Peyer's patch (tissue), 4 donors: ENCODE measurements around the gene IGFLR1.

Experiments
- POLR2A ChIP-seq, 2 donors: fragments of 450-650 bp; IDR thresholded peaks; one replicate each; pipeline ENCODE4 v1.5.1; 2017; ENCODE audit warnings: antibody characterized with exemption in 2 of 2, mild to moderate bottlenecking in 2 of 2, moderate library complexity in 2 of 2
- TF ChIP-seq, protein P1 (sequence below), 6 experiments: fragments of 450-650 bp in 4 of 6; fragments of 200-600 bp in 2 of 6; sonication (generic) in 1 of 6; IDR thresholded peaks; one replicate each; pipeline ENCODE4 v1.5.1; 2017 to 2019; ENCODE audit warnings: antibody characterized with exemption in 6 of 6, mild to moderate bottlenecking in 3 of 6, moderate library complexity in 1 of 6

GRCh38 chr19:35790981-35791813 lies 48.9 kb upstream of the IGFLR1 start:
- TF ChIP-seq, protein P1, sequence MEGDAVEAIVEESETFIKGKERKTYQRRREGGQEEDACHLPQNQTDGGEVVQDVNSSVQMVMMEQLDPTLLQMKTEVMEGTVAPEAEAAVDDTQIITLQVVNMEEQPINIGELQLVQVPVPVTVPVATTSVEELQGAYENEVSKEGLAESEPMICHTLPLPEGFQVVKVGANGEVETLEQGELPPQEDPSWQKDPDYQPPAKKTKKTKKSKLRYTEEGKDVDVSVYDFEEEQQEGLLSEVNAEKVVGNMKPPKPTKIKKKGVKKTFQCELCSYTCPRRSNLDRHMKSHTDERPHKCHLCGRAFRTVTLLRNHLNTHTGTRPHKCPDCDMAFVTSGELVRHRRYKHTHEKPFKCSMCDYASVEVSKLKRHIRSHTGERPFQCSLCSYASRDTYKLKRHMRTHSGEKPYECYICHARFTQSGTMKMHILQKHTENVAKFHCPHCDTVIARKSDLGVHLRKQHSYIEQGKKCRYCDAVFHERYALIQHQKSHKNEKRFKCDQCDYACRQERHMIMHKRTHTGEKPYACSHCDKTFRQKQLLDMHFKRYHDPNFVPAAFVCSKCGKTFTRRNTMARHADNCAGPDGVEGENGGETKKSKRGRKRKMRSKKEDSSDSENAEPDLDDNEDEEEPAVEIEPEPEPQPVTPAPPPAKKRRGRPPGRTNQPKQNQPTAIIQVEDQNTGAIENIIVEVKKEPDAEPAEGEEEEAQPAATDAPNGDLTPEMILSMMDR (IDR thresholded peaks at IDR 0.05), result no peak
- TF ChIP-seq POLR2A (IDR thresholded peaks at IDR 0.05), result no peak
